Vagina (tissue), 2 donors: ENCODE measurements around the gene NLRC4. TPM values are rescaled to one million over a fixed set of nuclear protein-coding genes. Genes with fewer than 3 reads are reported as not detected.

ENCODE experiments used
- DNase-seq, 2 donors: peaks; one replicate each; pipeline ENCODE4 v3.0.0-alpha.2; 2017; ENCODE audit errors: extremely low spot score in 2 of 2
- H3K27ac ChIP-seq: fragments of 200-600 bp; sonication (generic); one replicate; pipeline ENCODE4 v1.5.1; 2019
- H3K27me3 ChIP-seq: fragments of 200-600 bp; sonication (generic); one replicate; pipeline ENCODE4 v1.5.1; 2019
- H3K36me3 ChIP-seq, 2 donors: fragments of 200-600 bp; sonication (generic); one replicate each; pipeline ENCODE4 v1.5.1; 2017 to 2019
- H3K4me1 ChIP-seq: fragments of 200-600 bp; sonication (generic); one replicate; pipeline ENCODE4 v1.5.1; 2019
- H3K4me3 ChIP-seq, 2 donors: fragments of 200-600 bp; sonication (generic); 1 replicate in 1 of 2; 2 replicates in 1 of 2; pipeline ENCODE4 v1.5.1; 2016 to 2019
- H3K9me3 ChIP-seq: fragments of 200-600 bp; sonication (generic); one replicate; pipeline ENCODE4 v1.5.1; 2019
- CTCF ChIP-seq, 3 experiments: fragments of 450-650 bp in 2 of 3; fragments of 200-600 bp in 1 of 3; sonication (generic) in 1 of 3; IDR thresholded peaks; one replicate each; pipeline ENCODE4 v1.5.1; 2017 to 2019; ENCODE audit warnings: antibody characterized with exemption in 3 of 3, mild to moderate bottlenecking in 2 of 3, moderate library complexity in 2 of 3
- POLR2A ChIP-seq, 2 donors: fragments of 450-650 bp; IDR thresholded peaks; one replicate each; pipeline ENCODE4 v1.6.1; 2017; ENCODE audit warnings: antibody characterized with exemption in 2 of 2, mild to moderate bottlenecking in 2 of 2, moderate library complexity in 2 of 2
- POLR2AphosphoS5 ChIP-seq, 2 donors: sonication (generic); formaldehyde crosslinking; IDR thresholded peaks; one replicate each; pipeline ENCODE4 v1.9.0; 2017; ENCODE audit warnings: antibody characterized with exemption in 2 of 2, mild to moderate bottlenecking in 2 of 2, low read depth in 1 of 2; ENCODE audit not compliant: insufficient read depth in 1 of 2
- intact Hi-C: fragments of 100-400 bp; cut with DNase I; formaldehyde crosslinking; loops from one replicate; pipeline ENCODE4 v1.15.1; 2023
- total RNA-seq: library from RNA; depleted of rRNA; stranded (reverse); fragments of >200 nt; gene quantifications from one replicate; pipeline ENCODE4 v1.2.3, GENCODE V29; 2016

The NLRC4 gene
- total RNA-seq, 1 donor from 2014 or later, result 0.74 TPM

GRCh38 chr2:32258242-32258641 is 6.4 kb downstream of the NLRC4 start:
- DNase-seq, result no peak
- no peak for TF ChIP-seq POLR2AphosphoS5 (IDR thresholded peaks at IDR 0.05; ENCODE audit: insufficient read depth in 1 of 2, low read depth in 1 of 2)
- no peak for TF ChIP-seq CTCF (IDR thresholded peaks at IDR 0.05)
- no peak for TF ChIP-seq POLR2A (IDR thresholded peaks at IDR 0.05)
- Histone ChIP-seq H3K36me3 (no peaks in the 10 kb centered on the region), H3K4me3 (no peak overlapping the region), H3K27me3 (no peaks in the 10 kb centered on the region), H3K9me3 (no peaks in the 10 kb centered on the region), H3K4me1 (no peaks in the 10 kb centered on the region), H3K27ac (no peak overlapping the region)
- intact Hi-C loops, result no loop called here

GRCh38 chr2:32250290-32250689 is 14.4 kb downstream of the NLRC4 start:
- Histone ChIP-seq H3K36me3 (no peaks in the 10 kb centered on the region), H3K4me1 (no peaks in the 10 kb centered on the region), H3K4me3 (no peak overlapping the region), H3K27me3 (no peaks in the 10 kb centered on the region), H3K9me3 (no peaks in the 10 kb centered on the region), H3K27ac (no peak overlapping the region)
- TF ChIP-seq POLR2A (IDR thresholded peaks at IDR 0.05) (no peak), POLR2AphosphoS5 (IDR thresholded peaks at IDR 0.05; ENCODE audit: insufficient read depth in 1 of 2, low read depth in 1 of 2) (no peak), CTCF (IDR thresholded peaks at IDR 0.05) (no peak)
- intact Hi-C loops, result no loop called here
- no peak for DNase-seq

- no peaks in the 10 kb centered on the region for H3K36me3 ChIP-seq
- no peak for TF ChIP-seq POLR2A (IDR thresholded peaks at IDR 0.05)
- no peak for TF ChIP-seq POLR2AphosphoS5 (IDR thresholded peaks at IDR 0.05; ENCODE audit: insufficient read depth in 1 of 2, low read depth in 1 of 2)
- TF ChIP-seq CTCF (IDR thresholded peaks at IDR 0.05), result no peak
- H3K4me1 ChIP-seq, result no peaks in the 10 kb centered on the region
- no peaks in the 10 kb centered on the region for H3K9me3 ChIP-seq
- no peak overlapping the region for H3K27ac ChIP-seq
- H3K4me3 ChIP-seq, result no peak overlapping the region
- intact Hi-C loops, result no loop called here
- no peak for DNase-seq
- H3K27me3 ChIP-seq, result no peaks in the 10 kb centered on the region
Measured at GRCh38 chr2:32249731-32250236, 14.9 kb downstream of the NLRC4 start.

- intact Hi-C loops, result no loop called here
- no peak for DNase-seq
- Histone ChIP-seq H3K27me3 (no peaks in the 10 kb centered on the region), H3K4me3 (no peak overlapping the region), H3K36me3 (no peaks in the 10 kb centered on the region), H3K9me3 (no peaks in the 10 kb centered on the region), H3K4me1 (no peaks in the 10 kb centered on the region), H3K27ac (no peak overlapping the region)
- TF ChIP-seq POLR2A (IDR thresholded peaks at IDR 0.05) (no peak), CTCF (IDR thresholded peaks at IDR 0.05) (no peak), POLR2AphosphoS5 (IDR thresholded peaks at IDR 0.05; ENCODE audit: insufficient read depth in 1 of 2, low read depth in 1 of 2) (no peak)
Measured at GRCh38 chr2:32248299-32248698, 16.4 kb downstream of the NLRC4 start.

GRCh38 chr2:32246911-32247310 is 17.8 kb downstream of the NLRC4 start:
- intact Hi-C loops, result no loop called here
- no peak overlapping the region for H3K27ac ChIP-seq
- no peak overlapping the region for H3K4me3 ChIP-seq
- H3K27me3 ChIP-seq, result no peaks in the 10 kb centered on the region
- no peak for DNase-seq
- H3K36me3 ChIP-seq, result no peaks in the 10 kb centered on the region
- H3K9me3 ChIP-seq, result no peaks in the 10 kb centered on the region
- no peak for TF ChIP-seq POLR2A (IDR thresholded peaks at IDR 0.05)
- TF ChIP-seq POLR2AphosphoS5 (IDR thresholded peaks at IDR 0.05; ENCODE audit: insufficient read depth in 1 of 2, low read depth in 1 of 2), result no peak
- TF ChIP-seq CTCF (IDR thresholded peaks at IDR 0.05), result no peak
- H3K4me1 ChIP-seq, result no peaks in the 10 kb centered on the region
